ENCODE measurements around the gene PRR3.

DNA sequence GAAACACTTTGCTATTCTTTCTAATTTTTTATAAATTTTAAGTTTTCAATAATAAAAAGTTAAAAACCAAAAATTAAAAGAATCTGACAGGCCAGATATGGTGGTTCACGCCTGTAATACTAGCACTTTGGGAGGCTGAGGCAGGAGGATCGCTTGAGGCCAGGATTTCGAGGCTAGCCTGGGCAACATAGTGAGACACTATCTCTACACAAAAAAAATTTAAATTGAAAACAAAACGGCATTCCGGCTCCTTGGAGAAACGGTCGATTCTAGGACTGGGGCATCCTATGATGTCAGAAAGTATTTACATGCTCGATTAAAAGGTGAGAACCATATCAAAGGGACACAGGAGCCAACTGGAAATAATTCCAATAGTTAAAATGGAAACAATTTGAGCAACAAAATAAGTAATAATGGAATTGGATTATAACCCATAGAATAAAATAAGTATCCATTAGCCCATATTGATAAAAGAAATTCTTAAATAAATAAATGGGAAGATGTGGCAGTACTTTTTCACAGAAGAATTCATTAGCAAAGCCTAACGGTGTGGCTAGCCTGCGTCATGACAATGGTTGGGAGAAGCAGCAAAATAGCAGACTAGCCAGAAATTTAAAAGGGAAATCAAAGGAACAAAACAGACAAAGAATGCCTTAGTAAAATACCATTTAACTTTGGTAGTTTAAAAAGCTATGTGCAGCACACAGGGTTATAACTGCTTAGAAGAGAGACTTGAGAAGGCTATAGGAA is 46.5 kb upstream of the PRR3 start:
- TF ChIP-seq, protein P1, sequence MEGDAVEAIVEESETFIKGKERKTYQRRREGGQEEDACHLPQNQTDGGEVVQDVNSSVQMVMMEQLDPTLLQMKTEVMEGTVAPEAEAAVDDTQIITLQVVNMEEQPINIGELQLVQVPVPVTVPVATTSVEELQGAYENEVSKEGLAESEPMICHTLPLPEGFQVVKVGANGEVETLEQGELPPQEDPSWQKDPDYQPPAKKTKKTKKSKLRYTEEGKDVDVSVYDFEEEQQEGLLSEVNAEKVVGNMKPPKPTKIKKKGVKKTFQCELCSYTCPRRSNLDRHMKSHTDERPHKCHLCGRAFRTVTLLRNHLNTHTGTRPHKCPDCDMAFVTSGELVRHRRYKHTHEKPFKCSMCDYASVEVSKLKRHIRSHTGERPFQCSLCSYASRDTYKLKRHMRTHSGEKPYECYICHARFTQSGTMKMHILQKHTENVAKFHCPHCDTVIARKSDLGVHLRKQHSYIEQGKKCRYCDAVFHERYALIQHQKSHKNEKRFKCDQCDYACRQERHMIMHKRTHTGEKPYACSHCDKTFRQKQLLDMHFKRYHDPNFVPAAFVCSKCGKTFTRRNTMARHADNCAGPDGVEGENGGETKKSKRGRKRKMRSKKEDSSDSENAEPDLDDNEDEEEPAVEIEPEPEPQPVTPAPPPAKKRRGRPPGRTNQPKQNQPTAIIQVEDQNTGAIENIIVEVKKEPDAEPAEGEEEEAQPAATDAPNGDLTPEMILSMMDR (IDR thresholded peaks at IDR 0.05), result no peak
- TF ChIP-seq POLR2A (IDR thresholded peaks at IDR 0.05) (no peak), EP300 (IDR thresholded peaks at IDR 0.05) (no peak)

Measured in ovary (tissue), 3 donors.